Measurements from ENCODE around the gene DDX21.

DNA sequence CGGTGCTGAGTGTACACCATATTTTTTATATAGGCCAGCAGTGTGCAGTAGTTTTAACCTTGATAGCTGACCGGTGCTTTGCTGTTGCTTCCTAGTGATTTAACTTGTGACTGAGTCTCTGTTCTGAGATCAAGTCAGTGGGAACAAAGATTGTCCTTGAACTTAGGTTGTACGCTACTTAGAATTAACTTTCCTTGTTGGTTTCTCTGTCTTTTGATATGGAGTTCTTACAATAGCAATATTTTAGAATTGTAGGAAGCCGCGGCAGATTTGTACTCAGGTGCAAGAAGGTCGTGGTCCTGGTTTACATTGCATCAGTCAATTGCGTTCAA lies 1.3 kb downstream of the DDX21 start:
- TF ChIP-seq POLR2A (IDR thresholded peaks at IDR 0.05; ENCODE audit: low read length): no peak
- TF ChIP-seq GATA1 (IDR thresholded peaks at IDR 0.05; ENCODE audit: low read depth, low read length): no peak
